ENCODE results near the gene CERS6.

CERS6 gene

GRCh38 chr2:168703926-168704325, 247.9 kb downstream of the CERS6 start:
- H3K4me3 ChIP-seq (ENCODE audit: low read length): no peak overlapping the region
- no peak for TF ChIP-seq CTCF (conservative IDR thresholded peaks at IDR 0.05; ENCODE audit: low read depth, low read length)
- peak; percentile 20 for DNase-seq (ENCODE audit: low read depth)

GRCh38 chr2:168705534-168706470, 249.7 kb downstream of the CERS6 start:
- TF ChIP-seq CTCF (conservative IDR thresholded peaks at IDR 0.05; ENCODE audit: low read depth, low read length): peak; percentile 48
- H3K4me3 ChIP-seq (ENCODE audit: low read length): no peak overlapping the region
- no peak for DNase-seq (ENCODE audit: low read depth)

- TF ChIP-seq CTCF (conservative IDR thresholded peaks at IDR 0.05; ENCODE audit: low read depth, low read length): no peak
- DNase-seq (ENCODE audit: low read depth): no peak
- no peak overlapping the region for H3K4me3 ChIP-seq (ENCODE audit: low read length)
Observed at GRCh38 chr2:168706806-168707205, 250.7 kb downstream of the CERS6 start.

- TF ChIP-seq CTCF (conservative IDR thresholded peaks at IDR 0.05; ENCODE audit: low read depth, low read length): no peak
- DNase-seq (ENCODE audit: low read depth): no peak
- H3K4me3 ChIP-seq (ENCODE audit: low read length): no peak overlapping the region
Observed at GRCh38 chr2:168708080-168708479, 252.0 kb downstream of the CERS6 start.

- no peak for TF ChIP-seq CTCF (conservative IDR thresholded peaks at IDR 0.05; ENCODE audit: low read depth, low read length)
- H3K4me3 ChIP-seq (ENCODE audit: low read length): no peak overlapping the region
- DNase-seq (ENCODE audit: low read depth): no peak
Observed at GRCh38 chr2:168710754-168711467, 254.8 kb downstream of the CERS6 start.

- TF ChIP-seq CTCF (conservative IDR thresholded peaks at IDR 0.05; ENCODE audit: low read depth, low read length): peak; percentile 17
- DNase-seq (ENCODE audit: low read depth): no peak
Observed at GRCh38 chr2:168712053-168712452, 256.0 kb downstream of the CERS6 start.

More at GRCh38 chr2:168712053-168712452, 256.0 kb downstream of the CERS6 start:
- no peak overlapping the region for H3K4me3 ChIP-seq (ENCODE audit: low read length)
